A549 treated with dexamethasone at 1 μM for 4 hours (cell line): ENCODE measurements around the gene MED20. TPM values are rescaled to one million over a fixed set of nuclear protein-coding genes. Genes with fewer than 3 reads are reported as not detected.

Experiments used
- total RNA-seq: library from RNA; stranded (reverse); fragments of 200-300 nt; extraction: Qiagen RNA extraction; gene quantifications from 5 replicates; pipeline ENCODE4 v1.2.3, GENCODE V29; 2022

The MED20 gene, protein sequence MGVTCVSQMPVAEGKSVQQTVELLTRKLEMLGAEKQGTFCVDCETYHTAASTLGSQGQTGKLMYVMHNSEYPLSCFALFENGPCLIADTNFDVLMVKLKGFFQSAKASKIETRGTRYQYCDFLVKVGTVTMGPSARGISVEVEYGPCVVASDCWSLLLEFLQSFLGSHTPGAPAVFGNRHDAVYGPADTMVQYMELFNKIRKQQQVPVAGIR
- 14.1 to 15.6 TPM (median 15.1 TPM) in 5 replicates for total RNA-seq

DNA sequence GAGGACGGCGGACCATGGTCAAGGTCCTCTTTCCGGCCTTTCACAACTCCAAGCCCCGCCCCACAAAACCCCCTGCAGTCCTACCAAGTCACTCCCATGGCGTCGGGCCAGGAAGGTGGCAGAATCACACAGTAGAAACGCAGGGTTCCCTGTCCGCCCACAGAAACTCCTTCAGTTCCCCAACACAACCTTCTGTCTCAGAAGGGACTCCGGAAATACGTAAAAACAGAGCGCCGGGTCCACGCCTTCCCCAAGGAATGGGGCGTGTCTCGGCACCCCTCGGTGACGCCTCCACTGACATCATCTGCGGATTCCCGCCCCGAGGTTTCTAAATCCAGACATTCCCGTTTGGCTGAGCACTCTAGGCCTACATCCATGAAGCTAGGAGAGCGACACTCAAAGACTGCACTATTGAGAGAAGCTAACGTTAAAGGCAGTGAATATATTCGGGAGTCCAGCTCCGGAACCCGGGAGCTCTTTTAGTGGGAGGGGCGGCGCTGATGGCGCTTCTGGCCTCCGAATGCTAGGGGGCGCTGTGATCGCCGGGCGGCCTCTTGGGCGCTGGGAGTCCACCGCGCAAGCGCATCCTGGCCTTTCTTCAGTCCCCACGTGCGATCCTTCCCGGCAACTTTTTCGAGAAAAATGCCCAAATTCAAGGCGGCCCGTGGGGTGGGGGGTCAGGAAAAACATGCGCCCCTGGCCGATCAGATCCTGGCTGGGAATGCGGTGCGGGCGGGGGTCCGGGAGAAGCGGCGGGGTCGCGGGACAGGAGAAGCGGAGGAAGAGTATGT lies at the start of gene MED20, which contains the start of gene BYSL:
Gene MED20, minus strand, starts transcription at position 219 of the 791 bp plus-strand sequence. Its CDS starts 121 bp downstream, at position 98.
Gene BYSL, plus strand, starts transcription at position 579 of the 791 bp plus-strand sequence. Its CDS starts 64 bp downstream, at position 643.

DNA sequence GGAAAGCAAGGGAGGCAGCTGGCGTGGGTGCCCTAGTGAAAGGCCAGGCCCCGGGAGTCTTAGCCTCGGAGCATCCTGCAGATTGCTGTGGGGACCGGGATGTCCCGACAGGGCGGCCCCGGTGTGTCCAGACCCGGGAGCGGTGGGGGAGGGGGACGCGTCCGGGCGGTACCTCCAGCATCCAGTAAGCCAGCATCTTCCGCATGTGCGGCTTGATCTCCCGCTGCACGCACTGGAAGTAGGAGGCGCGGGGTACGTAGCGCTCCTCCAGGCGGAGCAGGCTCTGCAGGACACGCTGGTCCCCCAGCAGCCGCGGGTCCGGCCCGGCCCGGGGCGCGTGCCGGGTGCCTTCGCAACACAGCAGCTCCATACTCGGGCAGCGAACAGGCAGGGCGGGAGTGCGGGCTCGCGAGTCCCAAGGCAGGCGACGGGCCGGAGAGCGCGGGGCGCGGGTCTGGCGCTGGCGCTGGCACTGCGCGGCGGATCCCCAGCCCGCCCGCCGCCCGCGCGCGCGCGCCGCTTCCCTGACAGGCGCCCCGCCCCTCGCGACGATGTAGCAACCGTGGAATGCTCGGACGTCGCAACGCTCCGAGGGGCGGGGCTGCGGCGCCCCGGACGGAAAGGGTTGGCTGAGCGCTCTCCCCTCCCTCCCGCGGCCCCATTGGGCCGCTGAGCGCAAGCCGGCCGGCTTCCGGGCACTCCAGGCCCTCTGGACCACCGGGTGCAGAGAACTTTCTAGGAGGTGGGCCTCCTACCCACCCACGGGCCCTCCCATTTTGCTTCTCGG lies 20.5 kb upstream of the MED20 start, which contains the start of gene CCND3:
Gene CCND3, minus strand, starts transcription at position 529 of the 787 bp plus-strand sequence. Its CDS starts 159 bp downstream, at position 370.

DNA sequence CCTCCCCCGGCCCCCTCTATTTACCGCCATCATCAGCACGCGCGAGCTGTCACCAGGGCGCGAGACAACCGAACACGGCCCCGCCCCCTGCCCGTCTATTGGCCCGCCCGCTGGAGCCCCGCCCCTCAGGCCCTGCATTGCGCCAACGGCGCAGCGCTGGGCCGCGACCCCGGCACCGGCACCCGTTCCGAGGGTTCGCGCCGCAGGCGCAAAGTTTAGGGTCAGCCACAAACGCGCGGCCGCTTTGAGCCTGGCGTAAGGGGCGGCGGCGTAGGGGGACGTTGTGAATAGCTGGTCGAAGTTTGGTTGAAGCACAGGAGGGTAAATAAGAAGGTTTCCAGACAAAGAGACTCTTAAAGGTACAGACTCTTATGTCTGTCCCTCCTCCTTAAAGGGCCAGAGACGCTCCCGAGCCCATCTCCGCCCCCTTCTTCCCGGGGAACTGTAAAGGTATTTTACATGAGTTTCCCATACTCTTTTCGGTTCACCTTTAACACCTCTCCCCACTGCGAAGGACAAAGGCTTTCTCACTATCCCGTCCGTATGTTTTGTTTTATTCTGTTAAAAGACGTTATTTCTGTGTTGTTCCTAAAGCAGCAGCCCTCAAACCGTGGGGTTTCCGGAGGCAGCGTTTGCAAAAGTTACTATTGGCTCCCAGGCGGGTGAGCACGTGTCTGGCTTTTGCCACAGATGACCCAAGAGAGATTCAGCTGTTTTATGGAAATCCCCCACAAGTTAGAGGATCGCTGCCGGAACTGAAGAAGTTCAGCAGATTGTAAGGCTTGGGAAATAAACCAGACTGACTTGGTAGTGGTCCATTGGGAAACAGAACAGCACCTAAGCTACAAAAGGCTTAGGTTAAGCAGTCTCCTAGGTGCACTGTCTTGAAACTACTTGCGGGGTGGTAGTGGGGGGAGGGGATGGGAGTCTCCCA lies 25.4 kb downstream of the MED20 start, which contains the start of gene USP49:
Gene USP49, minus strand, starts transcription at position 76 of the 934 bp plus-strand sequence. CDS start 88,392 bp downstream, outside the sequence.

Other genes with a start within 250 kb of the MED20 start
- 7.5 to 11.9 TPM (median 10.8 TPM) in 5 replicates for gene TFEB, start 185.5 kb downstream of the MED20 start, total RNA-seq
- gene PGC, start 173.7 kb downstream of the MED20 start, total RNA-seq = 0.09 to 0.14 TPM (median 0.10 TPM) in 3 of 5 replicates, not detected in the others
- 1.6 to 3.0 TPM (median 2.6 TPM) in 5 replicates for gene FRS3, start 141.2 kb downstream of the MED20 start, total RNA-seq
- gene PRICKLE4, start 140.4 kb downstream of the MED20 start, total RNA-seq = 0.33 to 1.1 TPM (median 0.78 TPM) in 5 replicates
- gene TOMM6, start 133.4 kb downstream of the MED20 start, total RNA-seq = 275 to 321 TPM (median 298 TPM) in 5 replicates
- gene USP49, start 25.8 kb downstream of the MED20 start, total RNA-seq = 0.61 to 1.2 TPM (median 1.2 TPM) in 5 replicates
- gene BYSL, start 360 bp upstream of the MED20 start, total RNA-seq = 35.0 to 40.7 TPM (median 36.6 TPM) in 5 replicates
- gene CCND3, start 20.7 kb upstream of the MED20 start, total RNA-seq = 108 to 154 TPM (median 139 TPM) in 5 replicates
- gene TAF8, start 129.4 kb upstream of the MED20 start, total RNA-seq = 9.6 to 15.2 TPM (median 14.3 TPM) in 5 replicates
- 2.8 to 5.1 TPM (median 4.0 TPM) in 5 replicates for gene C6orf132, start 221.5 kb upstream of the MED20 start, total RNA-seq